HepG2 (cell line): ENCODE data around the gene SPNS1. TPM values are rescaled to one million over a fixed set of nuclear protein-coding genes. Genes with fewer than 3 reads are reported as not detected.
A peak's percentile ranks its signal among the peaks of the same experiment; 100 is the strongest.

Experiments
- ATF3 ChIP-seq: sonication (generic); formaldehyde crosslinking; IDR thresholded peaks from 2 replicates; pipeline ENCODE4 v1.4.0; 2020; ENCODE audit warnings: missing genetic modification reagents
- BHLHE40 ChIP-seq: IDR thresholded peaks from 2 replicates; pipeline ENCODE4 v1.6.1; 2011; ENCODE audit warnings: low read length, improper control_type of control experiment
- KDM2A ChIP-seq: sonication (generic); formaldehyde crosslinking; IDR thresholded peaks from 2 replicates; pipeline ENCODE4 v1.4.0; 2020; ENCODE audit warnings: low read depth, missing genetic modification reagents, borderline replicate concordance
- KDM3A ChIP-seq: IDR thresholded peaks from 2 replicates; pipeline ENCODE4 v1.6.1; 2018; ENCODE audit warnings: low read depth, missing compliant biosample characterization
- SAP130 ChIP-seq: IDR thresholded peaks from 2 replicates; pipeline ENCODE4 v1.6.1; 2016; ENCODE audit warnings: low read depth
- SMAD1 ChIP-seq: sonication (generic); formaldehyde crosslinking; IDR thresholded peaks from 2 replicates; pipeline ENCODE4 v1.4.0; 2020; ENCODE audit warnings: missing genetic modification reagents, low read depth, mild to moderate bottlenecking, borderline replicate concordance
- SRSF1 ChIP-seq: fragments of 200-400 bp; formaldehyde crosslinking; optimal IDR thresholded peaks from 2 replicates; pipeline ENCODE3; 2017; ENCODE audit warnings: mild to moderate bottlenecking, low read depth, low read length, moderate library complexity
- TCF7L2 ChIP-seq: IDR thresholded peaks from 2 replicates; pipeline ENCODE4 v1.6.1; 2011; ENCODE audit warnings: mild to moderate bottlenecking, low read depth, low read length, moderate library complexity
- ZEB1 ChIP-seq: IDR thresholded peaks from 2 replicates; pipeline ENCODE4 v1.6.1; 2012; ENCODE audit warnings: mild to moderate bottlenecking, low read depth, inconsistent platforms; ENCODE audit not compliant: insufficient replicate concordance
- ZNF124 ChIP-seq: sonication (generic); formaldehyde crosslinking; IDR thresholded peaks from 2 replicates; pipeline ENCODE4 v1.4.0; 2020; ENCODE audit warnings: missing genetic modification reagents
- ZNF343 ChIP-seq: sonication (generic); formaldehyde crosslinking; IDR thresholded peaks from 2 replicates; pipeline ENCODE4 v1.4.0; 2020; ENCODE audit warnings: mild to moderate bottlenecking, missing genetic modification reagents
- ZNF496 ChIP-seq: sonication (generic); formaldehyde crosslinking; IDR thresholded peaks from 2 replicates; pipeline ENCODE4 v1.8.1; 2023; ENCODE audit warnings: mild to moderate bottlenecking, moderate library complexity, missing genetic modification reagents; ENCODE audit not compliant: insufficient replicate concordance
- ZNF589 ChIP-seq: sonication (generic); formaldehyde crosslinking; conservative IDR thresholded peaks from 2 replicates; pipeline ENCODE4 v1.8.0; 2022; ENCODE audit warnings: mild to moderate bottlenecking, moderate library complexity, missing genetic modification reagents
- ZNF670 ChIP-seq: sonication (generic); formaldehyde crosslinking; IDR thresholded peaks from 2 replicates; pipeline ENCODE4 v1.8.0; 2022; ENCODE audit warnings: mild to moderate bottlenecking, missing genetic modification reagents, borderline replicate concordance
- ZSCAN30 ChIP-seq: sonication (generic); formaldehyde crosslinking; IDR thresholded peaks from 2 replicates; pipeline ENCODE4 v1.5.0; 2020; ENCODE audit warnings: mild to moderate bottlenecking, missing genetic modification reagents
- polyA plus RNA-seq, 8 experiments: library from polyadenylated mRNA; depleted of rRNA in 3 of 8; stranded (reverse) in 7 of 8; unstranded in 1 of 8; fragments of >200 nt; fragmentation: Illumina TruSeq in 4 of 8; extraction: Trizol in 4 of 8; gene quantifications; 2 replicates each; pipeline versions ENCODE4 v1.2.1 to v1.2.3, GENCODE V29; 2011 to 2016; ENCODE audit warnings: low read depth in 4 of 8, missing spikeins in 1 of 8, mixed read lengths in 1 of 8; ENCODE audit not compliant: insufficient read depth in 1 of 8
- total RNA-seq, 5 experiments: library from RNA; depleted of rRNA; stranded (reverse); fragments of >200 nt; fragmentation: Illumina TruSeq; extraction: Trizol; gene quantifications; 2 replicates each; pipeline ENCODE4 v1.2.3, GENCODE V29; 2016; ENCODE audit warnings: low read depth in 1 of 5
- TF ChIP-seq, protein P1 (sequence below): sonication (generic); formaldehyde crosslinking; IDR thresholded peaks from 2 replicates; pipeline ENCODE4 v1.8.1; 2023; ENCODE audit warnings: mild to moderate bottlenecking, missing genetic modification reagents, borderline replicate concordance
- TF ChIP-seq, protein P2 (sequence below), 2 experiments: sonication (generic) in 1 of 2; formaldehyde crosslinking in 1 of 2; IDR thresholded peaks; 2 replicates each; pipeline versions ENCODE4 v1.4.0 to v1.6.1; 2018 to 2020; ENCODE audit warnings: missing genetic modification reagents in 2 of 2, borderline replicate concordance in 1 of 2, low read depth in 1 of 2, mild to moderate bottlenecking in 1 of 2, missing biosample characterization in 1 of 2
- TF ChIP-seq, protein P3 (sequence below): sonication (generic); formaldehyde crosslinking; IDR thresholded peaks from 2 replicates; pipeline ENCODE4 v1.5.0; 2020; ENCODE audit warnings: missing genetic modification reagents
- TF ChIP-seq, protein P4 (sequence below): sonication (generic); formaldehyde crosslinking; IDR thresholded peaks from 2 replicates; pipeline ENCODE4 v1.5.1; 2020; ENCODE audit warnings: mild to moderate bottlenecking, missing genetic modification reagents, borderline replicate concordance

SPNS1 gene
- total and polyA plus RNA-seq, 2 of the 13 experiments (the other 11 are each of a cell fraction or from before 2014, with no cell fraction given): 25.6 to 38.8 TPM

DNA sequence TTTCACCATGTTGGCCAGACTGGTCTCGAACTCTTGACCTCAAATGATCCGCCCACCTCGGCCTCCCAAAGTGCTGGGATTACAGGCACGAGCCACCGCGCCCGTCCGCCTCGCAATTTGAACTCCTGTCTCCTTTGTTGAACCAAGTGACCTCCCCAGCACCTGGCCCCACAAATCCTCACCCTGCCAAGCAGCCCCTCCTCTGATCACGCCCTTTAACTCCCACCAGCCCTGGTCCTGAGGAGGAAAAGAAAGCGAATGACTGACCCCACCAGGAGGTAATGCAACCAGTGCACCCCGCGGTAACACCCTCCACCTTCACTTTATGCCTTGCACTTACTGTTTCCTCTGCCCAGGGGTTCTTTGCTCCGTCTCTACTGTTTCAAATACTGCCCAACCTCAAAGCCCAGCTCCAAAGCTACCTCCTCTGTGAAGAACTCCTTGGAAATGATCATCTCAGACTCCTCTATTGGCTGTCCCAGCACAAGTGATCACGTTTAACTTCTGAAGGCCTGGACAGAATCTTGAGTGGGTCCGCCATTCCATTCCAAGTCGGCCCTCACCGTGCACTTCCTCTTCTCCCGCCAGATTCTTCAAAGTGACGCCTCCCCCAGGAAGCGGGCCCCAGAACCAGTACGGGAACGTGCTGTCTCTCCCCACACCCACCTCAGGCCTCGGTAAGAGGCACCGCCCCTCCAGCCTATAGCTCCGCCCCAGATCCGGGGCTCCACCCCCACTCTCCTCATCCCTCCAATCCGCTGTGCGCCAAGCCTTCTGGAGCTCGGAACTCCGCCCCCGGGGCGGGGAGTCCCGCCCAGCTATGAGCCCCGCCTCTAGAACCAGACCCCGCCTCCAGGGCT is 38.4 kb upstream of the SPNS1 start (continued):
- TF ChIP-seq, protein P1, sequence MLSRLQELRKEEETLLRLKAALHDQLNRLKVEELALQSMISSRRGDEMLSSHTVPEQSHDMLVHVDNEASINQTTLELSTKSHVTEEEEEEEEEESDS: no peak
- TF ChIP-seq, protein P2, sequence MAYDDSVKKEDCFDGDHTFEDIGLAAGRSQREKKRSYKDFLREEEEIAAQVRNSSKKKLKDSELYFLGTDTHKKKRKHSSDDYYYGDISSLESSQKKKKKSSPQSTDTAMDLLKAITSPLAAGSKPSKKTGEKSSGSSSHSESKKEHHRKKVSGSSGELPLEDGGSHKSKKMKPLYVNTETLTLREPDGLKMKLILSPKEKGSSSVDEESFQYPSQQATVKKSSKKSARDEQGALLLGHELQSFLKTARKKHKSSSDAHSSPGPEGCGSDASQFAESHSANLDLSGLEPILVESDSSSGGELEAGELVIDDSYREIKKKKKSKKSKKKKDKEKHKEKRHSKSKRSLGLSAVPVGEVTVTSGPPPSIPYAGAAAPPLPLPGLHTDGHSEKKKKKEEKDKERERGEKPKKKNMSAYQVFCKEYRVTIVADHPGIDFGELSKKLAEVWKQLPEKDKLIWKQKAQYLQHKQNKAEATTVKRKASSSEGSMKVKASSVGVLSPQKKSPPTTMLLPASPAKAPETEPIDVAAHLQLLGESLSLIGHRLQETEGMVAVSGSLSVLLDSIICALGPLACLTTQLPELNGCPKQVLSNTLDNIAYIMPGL (CRISPR knock-in tag; IDR thresholded peaks at IDR 0.05; ENCODE audit: borderline replicate concordance in 1 of 2, low read depth in 1 of 2): peak in 1 of 2 experiments; percentile 35; a peak in 1 of 4 replicates
- peak; percentile 42 for TF ChIP-seq ZEB1
- 0 out of 2 replicates have a peak, but pooled peaks have one; percentile 44 for TF ChIP-seq SMAD1 (CRISPR knock-in tag)
- peak; percentile 82; the same call in 1 of the 2 replicates for TF ChIP-seq ZNF343
- TF ChIP-seq KDM3A (CRISPR knock-in tag): no peak
- 0 out of 2 replicates have a peak, but pooled peaks have one; percentile 48 for TF ChIP-seq ZSCAN30
- TF ChIP-seq ZNF124: peak; percentile 55; the same call in 1 of the 2 replicates
- 0 out of 2 replicates have a peak, but pooled peaks have one; percentile 45 for TF ChIP-seq ZNF589 (CRISPR knock-in tag)
- TF ChIP-seq ZNF496: no peak
- TF ChIP-seq ZNF670 (CRISPR knock-in tag): peak; percentile 63
- TF ChIP-seq, protein P3, sequence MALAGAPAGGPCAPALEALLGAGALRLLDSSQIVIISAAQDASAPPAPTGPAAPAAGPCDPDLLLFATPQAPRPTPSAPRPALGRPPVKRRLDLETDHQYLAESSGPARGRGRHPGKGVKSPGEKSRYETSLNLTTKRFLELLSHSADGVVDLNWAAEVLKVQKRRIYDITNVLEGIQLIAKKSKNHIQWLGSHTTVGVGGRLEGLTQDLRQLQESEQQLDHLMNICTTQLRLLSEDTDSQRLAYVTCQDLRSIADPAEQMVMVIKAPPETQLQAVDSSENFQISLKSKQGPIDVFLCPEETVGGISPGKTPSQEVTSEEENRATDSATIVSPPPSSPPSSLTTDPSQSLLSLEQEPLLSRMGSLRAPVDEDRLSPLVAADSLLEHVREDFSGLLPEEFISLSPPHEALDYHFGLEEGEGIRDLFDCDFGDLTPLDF (CRISPR knock-in tag): 0 out of 2 replicates have a peak, but pooled peaks have one; percentile 16
- peak; percentile 57 for TF ChIP-seq BHLHE40
- peak; percentile 18; the same call in 1 of the 2 replicates for TF ChIP-seq KDM2A (CRISPR knock-in tag)
- TF ChIP-seq, protein P4, sequence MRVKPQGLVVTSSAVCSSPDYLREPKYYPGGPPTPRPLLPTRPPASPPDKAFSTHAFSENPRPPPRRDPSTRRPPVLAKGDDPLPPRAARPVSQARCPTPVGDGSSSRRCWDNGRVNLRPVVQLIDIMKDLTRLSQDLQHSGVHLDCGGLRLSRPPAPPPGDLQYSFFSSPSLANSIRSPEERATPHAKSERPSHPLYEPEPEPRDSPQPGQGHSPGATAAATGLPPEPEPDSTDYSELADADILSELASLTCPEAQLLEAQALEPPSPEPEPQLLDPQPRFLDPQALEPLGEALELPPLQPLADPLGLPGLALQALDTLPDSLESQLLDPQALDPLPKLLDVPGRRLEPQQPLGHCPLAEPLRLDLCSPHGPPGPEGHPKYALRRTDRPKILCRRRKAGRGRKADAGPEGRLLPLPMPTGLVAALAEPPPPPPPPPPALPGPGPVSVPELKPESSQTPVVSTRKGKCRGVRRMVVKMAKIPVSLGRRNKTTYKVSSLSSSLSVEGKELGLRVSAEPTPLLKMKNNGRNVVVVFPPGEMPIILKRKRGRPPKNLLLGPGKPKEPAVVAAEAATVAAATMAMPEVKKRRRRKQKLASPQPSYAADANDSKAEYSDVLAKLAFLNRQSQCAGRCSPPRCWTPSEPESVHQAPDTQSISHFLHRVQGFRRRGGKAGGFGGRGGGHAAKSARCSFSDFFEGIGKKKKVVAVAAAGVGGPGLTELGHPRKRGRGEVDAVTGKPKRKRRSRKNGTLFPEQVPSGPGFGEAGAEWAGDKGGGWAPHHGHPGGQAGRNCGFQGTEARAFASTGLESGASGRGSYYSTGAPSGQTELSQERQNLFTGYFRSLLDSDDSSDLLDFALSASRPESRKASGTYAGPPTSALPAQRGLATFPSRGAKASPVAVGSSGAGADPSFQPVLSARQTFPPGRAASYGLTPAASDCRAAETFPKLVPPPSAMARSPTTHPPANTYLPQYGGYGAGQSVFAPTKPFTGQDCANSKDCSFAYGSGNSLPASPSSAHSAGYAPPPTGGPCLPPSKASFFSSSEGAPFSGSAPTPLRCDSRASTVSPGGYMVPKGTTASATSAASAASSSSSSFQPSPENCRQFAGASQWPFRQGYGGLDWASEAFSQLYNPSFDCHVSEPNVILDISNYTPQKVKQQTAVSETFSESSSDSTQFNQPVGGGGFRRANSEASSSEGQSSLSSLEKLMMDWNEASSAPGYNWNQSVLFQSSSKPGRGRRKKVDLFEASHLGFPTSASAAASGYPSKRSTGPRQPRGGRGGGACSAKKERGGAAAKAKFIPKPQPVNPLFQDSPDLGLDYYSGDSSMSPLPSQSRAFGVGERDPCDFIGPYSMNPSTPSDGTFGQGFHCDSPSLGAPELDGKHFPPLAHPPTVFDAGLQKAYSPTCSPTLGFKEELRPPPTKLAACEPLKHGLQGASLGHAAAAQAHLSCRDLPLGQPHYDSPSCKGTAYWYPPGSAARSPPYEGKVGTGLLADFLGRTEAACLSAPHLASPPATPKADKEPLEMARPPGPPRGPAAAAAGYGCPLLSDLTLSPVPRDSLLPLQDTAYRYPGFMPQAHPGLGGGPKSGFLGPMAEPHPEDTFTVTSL: no peak
- no peak for TF ChIP-seq SRSF1
- TF ChIP-seq TCF7L2: no peak
- no peak for TF ChIP-seq ATF3 (CRISPR knock-in tag)
- TF ChIP-seq SAP130 (CRISPR knock-in tag): peak; percentile 96
